NOMO-1 treated with DMSO at 0.1 percent for 48 hours (cell line): ENCODE measurements around the gene UCHL1.
"Not testable (repeated sequence)": the region's sequence is repeated elsewhere in the genome, so short reads cannot be mapped to it uniquely, and the experiment has no call there.

ENCODE experiments used
- DNase-seq: peaks from one replicate; lab custom pipeline; 2025; ENCODE audit not compliant: unreplicated experiment; lab: John Stamatoyannopoulos, UW

Gene UCHL1

DNA sequence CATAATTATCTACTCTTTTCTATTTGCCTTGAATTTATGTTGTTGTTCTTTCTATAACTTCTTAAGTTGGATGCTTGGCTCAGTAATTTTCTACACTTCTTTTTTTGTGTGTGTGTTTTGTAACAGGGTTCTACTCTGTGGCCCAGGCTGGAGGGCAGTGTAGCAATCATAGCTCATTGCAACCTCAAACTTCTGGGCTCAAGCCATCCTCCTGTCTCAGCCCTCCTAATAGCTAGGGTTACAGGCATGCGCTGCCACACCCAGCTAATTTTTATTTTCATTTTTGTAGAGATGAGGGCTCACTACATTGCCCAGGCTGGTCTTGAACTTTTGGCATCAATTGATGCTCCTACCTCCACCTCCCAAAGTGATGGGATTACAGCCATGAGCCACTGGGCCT is 20.7 kb upstream of the UCHL1 start:
- no peak for DNase-seq

DNA sequence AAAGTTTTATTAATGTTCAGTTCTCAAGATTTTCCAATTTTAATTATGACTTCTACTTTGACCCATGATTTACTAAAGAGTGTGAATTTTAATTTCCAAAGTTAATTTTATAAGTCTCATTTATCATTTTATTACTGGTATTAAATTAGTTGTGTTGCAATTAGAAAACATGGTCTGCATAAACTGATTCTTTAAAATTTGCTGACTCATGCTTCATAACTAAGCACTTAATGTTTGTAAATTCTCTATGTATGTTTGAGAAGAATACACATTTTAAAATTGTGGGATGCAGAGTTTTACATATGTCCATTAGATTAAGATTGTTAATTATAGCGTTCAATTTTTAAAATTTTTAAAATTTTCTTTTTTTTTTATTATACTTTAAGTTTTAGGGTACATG is 20.2 kb upstream of the UCHL1 start:
- no peak for DNase-seq

DNA sequence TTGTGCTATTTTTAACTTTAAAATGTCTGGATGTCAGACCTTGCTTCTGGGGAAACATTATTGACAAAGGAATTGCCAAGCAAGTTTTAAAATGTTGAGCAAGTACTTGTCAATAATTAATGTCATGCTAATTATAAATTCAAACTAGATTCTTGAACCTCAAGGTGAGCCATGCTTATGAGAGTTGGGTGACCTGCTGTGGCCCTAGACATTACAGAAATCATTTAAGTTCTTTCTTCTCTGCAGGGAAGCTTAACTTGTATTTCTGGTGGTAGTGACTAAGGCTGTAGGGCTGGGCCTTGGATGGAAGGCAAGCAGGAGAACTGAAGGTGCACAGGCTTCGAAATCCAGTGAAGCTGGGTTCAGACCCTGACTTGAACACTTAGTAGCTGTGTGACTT is 14.8 kb upstream of the UCHL1 start:
- no peak for DNase-seq

DNA sequence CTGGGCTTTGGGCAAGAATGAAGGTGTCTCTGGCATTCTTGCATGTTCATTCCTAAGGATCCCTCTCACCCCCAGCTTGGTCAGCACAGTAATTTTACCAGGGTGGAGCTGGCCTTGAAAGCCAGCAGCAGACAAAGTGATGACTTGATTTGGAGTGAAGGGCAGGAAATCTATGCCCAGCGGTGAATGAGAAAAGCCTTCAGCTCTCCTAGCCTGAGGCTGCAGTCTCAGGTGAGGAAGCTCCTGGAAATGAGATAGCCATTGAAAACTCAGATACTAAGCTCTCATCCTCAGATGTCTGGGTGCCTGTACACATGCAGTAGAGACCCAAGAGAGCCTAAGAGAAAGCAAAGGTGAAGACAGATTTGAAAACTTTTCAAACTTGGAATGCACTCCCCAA is 10.7 kb upstream of the UCHL1 start:
- no peak for DNase-seq

DNA sequence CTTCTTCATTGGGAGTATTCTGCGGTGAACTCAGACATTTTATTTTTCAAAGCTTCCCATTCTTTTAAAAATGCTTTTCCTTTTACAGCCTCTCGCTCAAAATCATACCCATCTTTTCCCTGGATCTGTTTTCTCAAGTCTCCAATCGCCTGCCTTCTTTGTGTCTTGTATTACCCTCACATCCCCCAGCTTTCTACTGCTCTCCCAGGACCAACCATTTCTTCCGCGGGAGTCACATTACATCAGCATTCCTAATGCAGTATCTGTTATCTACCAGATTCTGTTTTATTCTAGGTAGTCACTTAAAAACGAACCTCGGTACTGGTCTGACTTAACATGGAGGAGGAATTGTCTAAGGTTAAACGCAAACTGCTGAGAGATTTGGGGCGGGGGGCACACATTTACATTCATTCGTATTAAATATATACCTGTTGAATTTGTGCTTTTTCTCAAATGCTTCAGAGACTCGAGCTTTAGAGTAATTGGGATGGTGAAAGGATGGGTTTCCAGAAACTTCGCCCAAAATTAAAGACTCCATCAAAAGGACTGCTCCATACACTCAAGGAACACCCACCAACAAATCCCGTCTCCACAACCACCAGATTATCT is 493 bp upstream of the UCHL1 start:
- no peak for DNase-seq

DNA sequence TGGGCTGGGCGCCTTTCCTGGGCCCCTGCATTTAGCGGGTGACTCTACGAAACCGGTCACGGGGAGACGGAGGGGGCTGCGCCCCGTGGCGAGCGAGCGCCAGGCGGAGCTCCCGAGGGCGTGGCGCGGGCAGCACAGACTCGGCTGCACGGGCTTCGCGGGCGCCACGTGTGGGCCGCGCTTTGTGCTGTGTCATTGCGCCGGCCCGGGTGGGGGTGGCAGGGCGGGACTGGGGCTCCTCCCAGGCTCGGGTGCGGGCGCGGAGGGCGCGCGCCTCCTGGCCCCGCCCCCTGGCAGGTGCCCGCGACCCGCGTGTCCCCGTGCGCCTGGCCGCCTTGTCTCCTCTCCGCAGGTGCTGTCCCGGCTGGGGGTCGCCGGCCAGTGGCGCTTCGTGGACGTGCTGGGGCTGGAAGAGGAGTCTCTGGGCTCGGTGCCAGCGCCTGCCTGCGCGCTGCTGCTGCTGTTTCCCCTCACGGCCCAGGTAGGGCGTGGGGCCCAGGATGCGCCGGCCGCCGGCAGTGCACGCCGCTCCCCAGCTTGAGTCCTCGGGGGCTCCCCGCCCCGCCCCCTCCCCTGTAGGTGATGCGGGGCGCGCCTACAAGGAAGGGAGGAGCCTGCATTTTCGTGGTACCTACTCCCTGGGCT is 651 bp downstream of the UCHL1 start:
- DNase-seq = no peak

DNA sequence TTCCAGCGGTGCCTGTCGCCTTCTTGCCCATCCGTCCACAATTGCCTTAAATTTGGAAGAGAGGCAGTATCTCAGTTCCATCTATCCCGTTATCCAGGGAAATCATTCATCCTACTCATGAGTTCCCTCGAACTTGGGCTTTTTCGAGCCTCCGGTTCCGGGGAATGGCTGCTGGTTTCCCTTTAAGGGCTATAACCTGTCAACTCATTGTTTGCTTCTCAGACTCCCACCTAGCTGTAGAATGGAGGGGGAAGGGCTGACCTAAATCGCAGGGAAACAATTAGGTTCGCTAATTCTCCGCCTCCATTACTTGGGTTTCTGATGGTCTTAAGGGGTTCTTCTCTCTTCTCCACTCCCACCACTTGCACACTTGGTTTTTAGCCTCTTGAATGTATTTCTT is 1.2 kb downstream of the UCHL1 start:
- no peak for DNase-seq

DNA sequence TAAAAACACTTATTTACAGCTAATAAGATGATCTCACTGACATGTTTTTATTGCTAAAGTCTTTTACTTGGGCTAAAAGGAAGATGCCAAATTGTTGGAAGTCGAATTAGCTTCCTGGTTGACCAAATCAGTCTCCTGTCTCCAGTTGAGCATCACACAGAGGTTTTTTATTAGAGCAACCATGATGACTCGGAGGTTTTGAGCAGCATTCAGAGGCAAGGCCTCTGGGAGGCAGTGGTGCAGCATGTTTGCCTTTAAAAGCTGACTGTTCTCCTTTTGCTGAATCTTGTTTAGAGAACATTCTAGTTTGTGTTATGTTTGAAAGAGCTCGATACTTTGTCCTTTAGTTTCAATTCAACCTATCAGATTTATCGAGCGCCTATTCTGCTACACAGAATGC is 2.1 kb downstream of the UCHL1 start:
- DNase-seq = peak; percentile 2

DNA sequence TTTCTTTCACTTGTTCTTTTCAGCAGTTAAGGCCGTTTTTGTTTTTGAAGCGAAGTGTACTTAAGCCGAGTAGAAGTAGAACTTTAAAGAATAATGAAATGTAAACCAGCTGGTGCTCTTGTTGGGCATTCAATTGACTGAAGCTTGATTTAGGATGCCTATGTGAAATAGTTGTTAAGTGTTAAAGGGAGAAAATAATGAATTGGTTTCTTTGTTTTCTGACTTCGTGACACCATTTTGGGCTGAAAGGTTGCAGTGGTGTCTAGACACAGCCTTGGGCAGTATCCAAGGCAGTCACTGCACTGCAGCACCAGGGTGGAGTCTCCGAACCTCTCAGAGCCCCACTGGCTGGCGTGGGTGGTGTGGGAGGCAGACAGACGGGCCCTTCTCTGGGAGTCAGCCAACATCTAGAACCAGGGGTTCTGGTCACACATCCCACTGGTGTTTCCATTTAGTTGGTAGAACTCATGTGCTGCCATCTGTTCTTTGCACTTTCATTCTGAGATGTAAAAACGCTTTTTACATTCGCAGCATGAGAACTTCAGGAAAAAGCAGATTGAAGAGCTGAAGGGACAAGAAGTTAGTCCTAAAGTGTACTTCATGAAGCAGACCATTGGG is 3.5 kb downstream of the UCHL1 start:
- DNase-seq = no peak

DNA sequence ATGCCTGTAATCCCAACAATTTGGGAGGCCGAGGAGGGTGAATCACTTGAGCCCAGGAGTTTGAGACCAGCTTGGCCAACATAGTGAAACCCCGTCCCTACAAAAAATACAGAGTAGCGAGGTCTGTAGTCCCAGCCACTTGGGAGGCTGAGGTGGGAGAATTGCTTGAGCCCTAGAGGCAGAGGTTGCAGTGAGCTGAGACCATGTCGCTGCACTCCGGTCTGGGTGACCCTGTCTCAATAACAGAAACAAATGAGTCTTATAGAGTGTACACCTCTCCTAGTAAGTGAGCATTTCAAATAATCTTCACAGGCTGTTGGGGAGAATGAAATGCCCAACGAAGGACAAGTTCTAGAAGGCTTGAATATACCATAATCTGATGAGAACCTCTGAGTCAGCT is 5.5 kb downstream of the UCHL1 start:
- no peak for DNase-seq

DNA sequence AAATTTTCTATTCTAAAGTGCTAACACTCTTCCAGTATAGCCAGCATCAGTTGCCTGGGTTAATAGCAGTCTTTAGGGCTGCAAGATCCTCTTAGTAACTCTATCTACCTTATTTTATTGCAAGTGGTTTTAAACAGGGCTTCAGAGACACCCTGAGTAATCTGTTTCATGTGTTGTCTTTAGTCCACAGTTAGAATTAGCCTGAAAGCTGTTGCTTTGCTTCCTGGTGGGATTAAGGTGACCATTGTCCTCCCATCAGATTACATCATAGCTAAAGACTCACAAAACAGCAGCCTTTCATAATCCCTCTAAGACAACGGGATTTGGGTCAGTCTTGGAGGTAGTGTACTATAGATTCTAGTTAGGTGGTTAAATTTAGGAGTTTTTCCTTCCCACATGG is 7.5 kb downstream of the UCHL1 start:
- no peak for DNase-seq

DNA sequence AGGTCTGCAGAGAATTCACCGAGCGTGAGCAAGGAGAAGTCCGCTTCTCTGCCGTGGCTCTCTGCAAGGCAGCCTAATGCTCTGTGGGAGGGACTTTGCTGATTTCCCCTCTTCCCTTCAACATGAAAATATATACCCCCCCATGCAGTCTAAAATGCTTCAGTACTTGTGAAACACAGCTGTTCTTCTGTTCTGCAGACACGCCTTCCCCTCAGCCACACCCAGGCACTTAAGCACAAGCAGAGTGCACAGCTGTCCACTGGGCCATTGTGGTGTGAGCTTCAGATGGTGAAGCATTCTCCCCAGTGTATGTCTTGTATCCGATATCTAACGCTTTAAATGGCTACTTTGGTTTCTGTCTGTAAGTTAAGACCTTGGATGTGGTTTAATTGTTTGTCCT is 11.3 kb downstream of the UCHL1 start:
- DNase-seq = no peak

DNA sequence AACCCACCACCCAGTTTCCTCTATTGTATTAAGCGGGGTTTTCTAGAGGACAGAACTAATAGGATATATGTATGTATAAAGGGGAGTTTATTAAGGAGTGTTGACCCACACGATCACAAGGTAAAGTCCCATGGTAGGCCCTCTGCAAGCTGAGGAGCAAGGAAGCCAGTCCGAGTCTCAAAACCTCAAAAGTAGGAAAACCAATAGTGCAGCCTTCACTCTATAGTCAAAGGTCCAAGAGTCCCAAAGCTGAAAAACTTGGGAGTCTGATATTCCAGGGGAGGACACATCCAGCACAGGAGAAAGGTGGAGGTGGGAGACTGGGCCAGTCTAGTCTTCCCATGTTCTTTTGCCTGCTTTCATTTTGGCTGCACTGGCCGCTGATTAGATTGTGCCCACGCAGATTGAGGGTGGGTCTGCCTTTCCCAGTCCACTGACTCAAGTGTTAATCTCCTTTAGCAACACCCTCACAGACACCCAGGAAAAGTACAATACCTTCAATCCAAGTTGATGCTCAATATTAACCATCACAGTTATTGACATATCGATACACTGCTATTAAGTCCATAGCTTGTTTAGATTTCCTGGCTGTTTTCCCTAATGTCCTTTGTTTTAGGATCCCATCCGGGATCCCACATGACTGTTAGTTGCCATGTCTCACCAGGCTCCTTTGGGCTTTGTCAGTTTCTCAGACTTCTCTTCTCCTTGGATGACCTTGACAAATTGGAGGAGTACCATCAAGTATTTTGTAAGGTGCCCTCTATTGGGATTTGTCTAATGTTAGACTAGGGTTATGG is 12.2 kb downstream of the UCHL1 start:
- no peak for DNase-seq

DNA sequence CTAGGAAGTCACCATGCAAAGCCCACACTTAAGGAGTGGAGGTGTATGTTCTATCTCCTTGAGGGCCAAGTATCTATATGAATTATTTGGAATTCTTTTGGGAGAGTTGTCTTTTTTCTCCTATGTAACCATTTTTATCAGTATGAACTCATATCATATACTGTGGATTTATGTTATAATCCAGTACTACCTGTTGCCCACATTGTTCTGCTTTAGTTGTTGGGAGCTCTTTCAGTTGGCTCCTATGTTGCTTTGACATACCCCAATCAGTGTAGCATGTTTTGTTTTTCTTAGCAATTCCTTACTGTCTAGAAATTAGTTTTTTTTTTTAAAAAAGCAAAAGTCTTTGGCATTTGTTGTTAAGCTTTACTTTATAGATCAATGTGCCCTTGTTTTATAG is 13.0 kb downstream of the UCHL1 start:
- DNase-seq = no peak

DNA sequence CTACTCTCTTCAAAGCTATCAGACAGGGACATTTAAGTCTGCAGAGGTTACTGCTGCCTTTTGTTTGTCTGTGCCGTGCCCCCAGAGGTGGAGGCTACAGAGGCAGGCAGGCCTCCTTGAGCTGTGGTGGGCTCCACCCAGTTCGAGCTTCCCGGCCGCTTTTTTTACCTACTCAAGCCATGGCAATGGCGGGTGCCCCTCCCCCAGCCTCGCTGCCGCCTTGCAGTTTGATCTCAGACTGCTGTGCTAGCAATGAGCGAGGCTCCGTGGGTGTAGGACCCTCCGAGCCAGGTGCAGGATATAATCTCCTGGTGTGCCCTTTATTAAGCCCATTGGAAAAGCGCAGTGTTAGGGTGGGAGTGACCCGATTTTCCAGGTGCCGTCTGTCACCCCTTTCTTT is 19.2 kb downstream of the UCHL1 start:
- DNase-seq = not testable (repeated sequence)

DNA sequence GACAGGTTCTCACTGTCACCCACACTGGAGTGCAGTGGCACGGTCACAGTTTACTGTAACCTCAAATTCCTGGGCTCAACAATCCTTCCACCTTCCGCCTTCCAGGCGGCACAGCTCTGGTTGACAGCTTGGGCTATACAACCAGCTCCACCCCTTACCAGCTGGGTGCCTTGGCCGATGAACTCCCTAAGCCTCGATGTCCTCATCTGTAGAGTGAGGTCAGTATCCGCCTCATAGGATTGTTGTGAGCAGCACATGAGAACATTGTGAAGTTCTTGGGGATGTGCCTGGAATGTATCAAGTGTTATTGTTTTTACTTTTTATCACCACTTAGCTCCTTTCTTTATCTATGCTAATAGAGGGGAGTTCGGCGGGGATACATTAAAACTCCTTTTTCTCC is 23.3 kb downstream of the UCHL1 start:
- no peak for DNase-seq

DNA sequence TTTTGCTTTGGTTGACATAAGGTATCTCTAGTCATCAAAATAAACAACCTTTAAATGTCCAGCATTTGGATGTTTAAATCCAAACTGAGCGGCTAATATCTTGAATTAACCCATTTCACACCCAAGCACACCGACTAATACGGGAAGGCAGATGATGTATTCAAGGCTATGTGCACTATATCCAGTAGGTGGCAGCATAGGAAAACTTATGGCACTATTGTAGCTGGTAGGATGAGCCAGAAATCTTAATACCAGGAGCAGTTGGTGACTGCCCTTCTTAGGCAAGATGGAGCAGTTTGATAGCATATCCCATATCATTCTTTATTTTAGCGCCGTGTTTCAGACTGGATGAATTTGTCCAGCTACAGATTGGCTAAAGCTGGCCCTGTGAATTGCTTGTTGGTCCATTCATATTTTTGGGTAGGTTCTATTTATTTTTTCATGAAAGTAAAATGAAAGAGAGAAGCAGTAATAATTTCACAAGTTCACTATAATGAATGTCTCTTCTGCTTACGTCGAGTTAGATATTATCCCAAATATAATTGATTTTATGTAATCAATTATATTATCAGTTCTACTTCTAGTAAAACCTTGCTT is 24.4 kb downstream of the UCHL1 start:
- peak; percentile 58 for DNase-seq

DNA sequence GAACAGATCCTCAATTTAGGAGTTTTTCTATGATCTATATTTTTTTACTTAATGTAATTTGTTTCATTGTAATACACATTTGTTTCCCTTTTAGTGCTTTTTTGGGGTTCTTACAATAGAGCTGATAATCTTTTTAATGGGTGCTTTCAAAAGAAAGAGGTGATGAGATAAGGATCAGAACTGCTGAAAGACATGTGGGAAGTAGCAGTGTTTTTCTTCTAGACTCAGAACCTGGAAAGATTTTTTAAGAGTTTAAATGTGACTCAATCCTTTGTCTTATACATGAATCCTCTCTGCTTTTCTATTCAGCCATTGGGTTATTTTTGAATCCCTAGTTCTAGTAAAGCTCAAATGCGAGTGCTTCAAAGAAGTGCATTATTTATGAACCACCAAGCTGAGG is 25.6 kb downstream of the UCHL1 start:
- DNase-seq = no peak

DNA sequence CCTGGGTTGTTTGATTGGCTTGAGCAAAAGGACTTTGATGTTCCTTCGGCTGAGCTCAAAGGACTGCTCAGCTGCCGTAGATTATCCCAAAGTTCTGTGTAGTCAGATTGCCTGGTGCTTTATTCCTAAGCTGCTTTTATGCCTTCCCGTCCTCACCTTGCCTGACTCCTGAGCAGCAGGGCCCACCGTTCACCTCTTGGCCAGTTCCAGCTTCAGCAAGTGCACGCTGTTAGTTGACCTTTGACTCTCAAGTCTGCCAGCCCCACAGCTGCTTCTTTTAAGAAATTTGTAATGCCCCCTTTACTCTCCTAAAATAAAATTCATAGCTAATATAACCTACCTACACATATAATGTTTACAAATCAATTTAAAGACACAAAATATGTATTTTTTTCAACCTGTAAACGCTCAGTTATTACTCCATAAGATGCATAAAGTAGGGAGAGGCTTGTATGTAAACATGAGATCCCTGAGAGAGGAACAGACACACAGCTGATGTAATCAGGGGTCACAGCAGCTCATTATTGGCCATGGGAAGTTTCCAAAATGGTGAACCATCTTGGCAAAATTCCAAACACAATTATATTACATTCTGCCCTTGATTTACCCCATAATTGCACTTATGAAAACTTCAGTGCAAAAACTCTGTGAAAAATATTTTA is 28.6 kb downstream of the UCHL1 start:
- no peak for DNase-seq

DNA sequence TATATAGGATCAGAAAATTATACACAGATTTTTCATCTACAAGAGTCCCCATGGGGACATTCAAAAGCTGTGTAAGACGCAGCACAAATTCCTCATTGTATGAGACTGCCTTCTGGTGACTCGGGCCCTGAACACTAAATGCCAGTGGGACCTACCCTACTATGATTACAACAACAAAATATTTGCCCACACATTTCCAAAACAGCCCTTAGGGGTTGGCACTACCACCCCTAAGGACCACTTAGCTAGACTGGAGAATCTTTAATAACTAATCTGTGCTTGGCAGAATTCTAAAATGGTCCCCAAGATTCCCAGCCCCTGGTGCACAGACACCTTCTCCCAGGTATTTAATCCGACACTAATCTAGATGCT is 29.1 kb downstream of the UCHL1 start:
- DNase-seq = no peak

DNA sequence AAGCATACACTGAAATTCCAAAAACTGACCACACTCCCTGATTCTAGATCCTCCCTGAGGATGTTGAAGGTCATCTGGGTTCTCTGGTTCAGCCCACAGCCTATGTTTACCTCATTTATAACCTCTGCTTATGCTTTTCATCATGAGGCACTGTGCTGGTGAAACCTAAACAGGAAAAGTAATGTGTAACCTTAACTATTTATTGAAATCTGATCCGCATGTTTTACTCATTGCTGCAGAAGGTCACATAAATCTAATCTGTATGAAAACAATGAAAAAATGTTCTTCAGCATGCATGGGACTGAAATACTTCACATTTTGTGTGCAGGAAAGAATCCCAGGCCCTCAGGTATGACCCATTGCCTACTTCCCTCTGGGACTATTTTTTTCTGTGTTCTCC is 30.3 kb downstream of the UCHL1 start:
- DNase-seq = no peak
